ENCODE results near the gene EDA.

DNA sequence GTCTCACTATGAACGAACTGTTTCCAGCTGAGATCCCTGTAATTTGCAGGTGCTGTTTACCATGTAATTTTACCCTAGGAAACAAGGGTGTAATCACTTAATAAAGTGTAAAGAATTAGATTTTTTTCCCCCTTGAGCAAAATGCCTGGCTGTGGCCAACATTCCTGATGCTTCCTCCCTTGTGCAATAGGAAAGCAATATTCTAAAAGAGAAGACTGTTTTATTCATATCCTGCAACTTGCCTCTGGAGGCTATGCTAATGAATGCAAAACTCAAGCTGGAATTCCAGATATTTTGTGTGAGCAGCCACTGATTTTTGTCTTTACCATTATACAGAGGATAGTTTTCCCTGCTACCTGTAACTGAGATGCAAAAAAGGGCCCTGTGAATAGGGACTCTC is 335.8 kb downstream of the EDA start:
- TF ChIP-seq POLR2A (IDR thresholded peaks at IDR 0.05) = no peak
- TF ChIP-seq, protein P1, sequence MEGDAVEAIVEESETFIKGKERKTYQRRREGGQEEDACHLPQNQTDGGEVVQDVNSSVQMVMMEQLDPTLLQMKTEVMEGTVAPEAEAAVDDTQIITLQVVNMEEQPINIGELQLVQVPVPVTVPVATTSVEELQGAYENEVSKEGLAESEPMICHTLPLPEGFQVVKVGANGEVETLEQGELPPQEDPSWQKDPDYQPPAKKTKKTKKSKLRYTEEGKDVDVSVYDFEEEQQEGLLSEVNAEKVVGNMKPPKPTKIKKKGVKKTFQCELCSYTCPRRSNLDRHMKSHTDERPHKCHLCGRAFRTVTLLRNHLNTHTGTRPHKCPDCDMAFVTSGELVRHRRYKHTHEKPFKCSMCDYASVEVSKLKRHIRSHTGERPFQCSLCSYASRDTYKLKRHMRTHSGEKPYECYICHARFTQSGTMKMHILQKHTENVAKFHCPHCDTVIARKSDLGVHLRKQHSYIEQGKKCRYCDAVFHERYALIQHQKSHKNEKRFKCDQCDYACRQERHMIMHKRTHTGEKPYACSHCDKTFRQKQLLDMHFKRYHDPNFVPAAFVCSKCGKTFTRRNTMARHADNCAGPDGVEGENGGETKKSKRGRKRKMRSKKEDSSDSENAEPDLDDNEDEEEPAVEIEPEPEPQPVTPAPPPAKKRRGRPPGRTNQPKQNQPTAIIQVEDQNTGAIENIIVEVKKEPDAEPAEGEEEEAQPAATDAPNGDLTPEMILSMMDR (IDR thresholded peaks at IDR 0.05) = no peak
- TF ChIP-seq EP300 (IDR thresholded peaks at IDR 0.05) = no peak
